C4-2B (cell line): Measurements from ENCODE around the gene HOXD3.

Source experiments
- ZFX ChIP-seq: fragments of 450-650 bp; IDR thresholded peaks from 2 replicates; pipeline ENCODE4 v1.6.1; 2017
- TF ChIP-seq, protein P1 (sequence below): fragments of 450-650 bp; conservative IDR thresholded peaks from 2 replicates; pipeline ENCODE4 v1.5.1; 2017; ENCODE audit warnings: mild to moderate bottlenecking

GRCh38 chr2:176134035-176134434, 23.1 kb upstream of the HOXD3 start:
- TF ChIP-seq, protein P1, sequence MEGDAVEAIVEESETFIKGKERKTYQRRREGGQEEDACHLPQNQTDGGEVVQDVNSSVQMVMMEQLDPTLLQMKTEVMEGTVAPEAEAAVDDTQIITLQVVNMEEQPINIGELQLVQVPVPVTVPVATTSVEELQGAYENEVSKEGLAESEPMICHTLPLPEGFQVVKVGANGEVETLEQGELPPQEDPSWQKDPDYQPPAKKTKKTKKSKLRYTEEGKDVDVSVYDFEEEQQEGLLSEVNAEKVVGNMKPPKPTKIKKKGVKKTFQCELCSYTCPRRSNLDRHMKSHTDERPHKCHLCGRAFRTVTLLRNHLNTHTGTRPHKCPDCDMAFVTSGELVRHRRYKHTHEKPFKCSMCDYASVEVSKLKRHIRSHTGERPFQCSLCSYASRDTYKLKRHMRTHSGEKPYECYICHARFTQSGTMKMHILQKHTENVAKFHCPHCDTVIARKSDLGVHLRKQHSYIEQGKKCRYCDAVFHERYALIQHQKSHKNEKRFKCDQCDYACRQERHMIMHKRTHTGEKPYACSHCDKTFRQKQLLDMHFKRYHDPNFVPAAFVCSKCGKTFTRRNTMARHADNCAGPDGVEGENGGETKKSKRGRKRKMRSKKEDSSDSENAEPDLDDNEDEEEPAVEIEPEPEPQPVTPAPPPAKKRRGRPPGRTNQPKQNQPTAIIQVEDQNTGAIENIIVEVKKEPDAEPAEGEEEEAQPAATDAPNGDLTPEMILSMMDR, result no peak
- no peak for TF ChIP-seq ZFX
